NT2/D1 (cell line): ENCODE measurements around the gene XYLT2.

Experiments
- DNase-seq: peaks from one replicate; pipeline ENCODE4 v3.0.0-alpha.2; 2011; ENCODE audit warnings: low read depth, low spot score
- H3K27me3 ChIP-seq: 2 replicates; pipeline ENCODE4 v1.6.0; 2011; ENCODE audit warnings: mild to moderate bottlenecking; ENCODE audit not compliant: insufficient read length, insufficient read depth
- H3K36me3 ChIP-seq: 2 replicates; pipeline ENCODE4 v1.6.1; 2011; ENCODE audit warnings: mild to moderate bottlenecking, low read length, mixed read lengths; ENCODE audit not compliant: insufficient read depth, insufficient read length
- H3K4me1 ChIP-seq: 2 replicates; pipeline ENCODE4 v1.5.1; 2011; ENCODE audit not compliant: insufficient read depth, insufficient read length
- H3K4me3 ChIP-seq: 2 replicates; pipeline ENCODE4 v1.5.1; 2011; ENCODE audit warnings: low read depth; ENCODE audit not compliant: insufficient read length
- H3K9ac ChIP-seq: 2 replicates; pipeline ENCODE4 v1.6.0; 2011; ENCODE audit warnings: low read depth; ENCODE audit not compliant: insufficient read length
- H3K9me3 ChIP-seq: 2 replicates; pipeline ENCODE4 v1.5.1; 2011; ENCODE audit warnings: mild to moderate bottlenecking, low read length; ENCODE audit not compliant: insufficient read depth
- SUZ12 ChIP-seq: IDR thresholded peaks from 2 replicates; pipeline ENCODE4 v1.6.1; 2011; ENCODE audit not compliant: insufficient read length, insufficient read depth; ENCODE audit errors: extremely low read depth
- YY1 ChIP-seq: IDR thresholded peaks from 2 replicates; pipeline ENCODE4 v1.6.1; 2011; ENCODE audit not compliant: insufficient read length, insufficient read depth
- ZNF274 ChIP-seq: IDR thresholded peaks from 2 replicates; pipeline ENCODE4 v1.6.1; 2011; ENCODE audit warnings: mild to moderate bottlenecking, low read depth, low read length

XYLT2 gene

DNA sequence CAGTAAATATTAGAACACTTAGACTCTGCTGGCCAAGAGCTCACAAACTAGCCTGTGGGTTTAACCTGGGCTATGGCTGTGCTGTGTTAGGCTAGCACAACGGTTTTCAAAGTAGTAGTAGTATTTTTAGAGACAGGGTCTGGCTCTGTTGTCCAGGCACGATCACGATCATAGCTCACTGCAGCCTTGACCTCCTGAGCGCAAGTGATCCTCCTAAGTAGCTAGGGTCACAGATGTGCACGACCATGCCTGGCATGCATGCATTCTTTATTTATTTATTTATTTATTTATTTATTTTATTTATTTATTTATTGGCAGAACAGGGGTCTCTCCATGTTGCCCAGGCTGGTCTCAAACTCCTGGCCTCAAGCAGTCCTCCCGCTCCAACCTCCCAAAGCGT lies 16.7 kb downstream of the XYLT2 start:
- Histone ChIP-seq H3K27me3 (no peaks in the 10 kb centered on the region), H3K4me1 (peaks cover 17% of the 10 kb centered on the region), H3K36me3 (peaks cover 69% of the 10 kb centered on the region), H3K9ac (no peak overlapping the region), H3K4me3 (no peak overlapping the region), H3K9me3 (no peaks in the 10 kb centered on the region)
- TF ChIP-seq ZNF274 = no peak
- TF ChIP-seq SUZ12 = no peak
- TF ChIP-seq YY1 = no peak
- DNase-seq = no peak

DNA sequence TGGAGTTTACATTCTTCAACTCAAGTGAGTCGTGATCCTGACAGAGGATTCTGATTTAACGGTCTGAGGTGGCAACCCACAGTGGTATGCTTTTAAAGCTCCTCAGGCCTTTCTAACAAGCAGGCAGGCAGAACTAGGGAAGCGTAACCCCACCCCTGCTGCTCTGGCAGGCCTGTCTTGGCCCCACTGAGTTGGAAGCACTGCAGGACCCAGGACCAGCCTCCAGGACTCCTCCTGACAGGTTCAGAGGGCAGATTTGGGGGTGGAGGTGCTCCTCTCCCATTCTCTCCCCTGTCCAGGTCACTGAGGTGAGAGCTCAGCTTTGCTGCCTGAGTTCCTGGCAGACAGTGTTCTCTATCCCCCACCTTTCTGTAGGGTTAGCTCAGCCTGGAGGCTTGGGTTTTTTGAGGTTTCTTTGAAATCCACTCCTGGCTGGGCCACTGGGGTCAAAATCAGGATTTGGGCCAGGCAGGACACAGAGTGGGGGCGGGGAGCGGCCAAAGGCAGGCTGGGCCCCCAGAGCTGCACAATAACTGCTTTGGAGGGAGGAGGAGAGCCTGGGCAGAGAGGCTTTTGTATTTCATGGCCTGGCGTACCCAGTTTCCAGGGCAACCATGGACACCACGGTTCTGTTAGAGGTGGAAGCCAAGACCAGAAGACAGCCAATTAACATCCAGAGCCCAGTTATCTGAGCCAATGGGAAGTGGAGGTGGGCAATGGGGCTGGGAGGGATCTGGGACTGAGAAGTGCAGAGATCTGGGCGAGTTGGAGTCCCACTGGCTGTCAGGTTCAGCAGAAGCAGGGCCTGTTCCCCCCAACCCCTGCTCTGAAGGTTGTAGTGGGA lies 17.5 kb downstream of the XYLT2 start:
- Histone ChIP-seq H3K27me3 (no peaks in the 10 kb centered on the region), H3K4me1 (peaks cover 17% of the 10 kb centered on the region), H3K9ac (peak overlapping the region; percentile 23), H3K36me3 (peaks cover 69% of the 10 kb centered on the region), H3K4me3 (no peak overlapping the region), H3K9me3 (no peaks in the 10 kb centered on the region)
- TF ChIP-seq ZNF274 (no peak), YY1 (no peak), SUZ12 (no peak)
- peak; percentile 80 for DNase-seq

DNA sequence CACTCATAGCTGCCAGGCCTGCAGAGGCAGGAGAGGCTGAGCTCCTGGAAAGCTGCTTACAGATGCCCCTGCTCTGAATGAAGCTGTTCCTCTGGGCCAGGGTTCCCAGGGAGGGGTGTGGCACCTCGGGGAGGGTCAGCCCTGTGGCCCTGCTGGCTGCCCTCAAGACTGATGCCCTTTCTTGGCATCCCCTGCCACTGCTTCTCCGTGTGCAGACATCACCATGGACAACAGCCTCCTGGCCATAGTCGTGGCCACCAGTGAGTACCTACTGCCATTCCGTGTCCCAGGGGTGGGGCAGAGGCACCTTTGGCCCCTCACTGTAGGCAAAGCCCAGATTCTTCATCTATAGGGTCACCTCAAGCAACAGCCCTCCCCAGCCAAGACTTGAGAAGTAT lies 18.1 kb downstream of the XYLT2 start:
- Histone ChIP-seq H3K9me3 (no peaks in the 10 kb centered on the region), H3K4me3 (no peak overlapping the region), H3K27me3 (no peaks in the 10 kb centered on the region), H3K4me1 (peaks cover 17% of the 10 kb centered on the region), H3K36me3 (peaks cover 69% of the 10 kb centered on the region), H3K9ac (no peak overlapping the region)
- no peak for TF ChIP-seq SUZ12
- no peak for TF ChIP-seq ZNF274
- TF ChIP-seq YY1 = no peak
- no peak for DNase-seq

DNA sequence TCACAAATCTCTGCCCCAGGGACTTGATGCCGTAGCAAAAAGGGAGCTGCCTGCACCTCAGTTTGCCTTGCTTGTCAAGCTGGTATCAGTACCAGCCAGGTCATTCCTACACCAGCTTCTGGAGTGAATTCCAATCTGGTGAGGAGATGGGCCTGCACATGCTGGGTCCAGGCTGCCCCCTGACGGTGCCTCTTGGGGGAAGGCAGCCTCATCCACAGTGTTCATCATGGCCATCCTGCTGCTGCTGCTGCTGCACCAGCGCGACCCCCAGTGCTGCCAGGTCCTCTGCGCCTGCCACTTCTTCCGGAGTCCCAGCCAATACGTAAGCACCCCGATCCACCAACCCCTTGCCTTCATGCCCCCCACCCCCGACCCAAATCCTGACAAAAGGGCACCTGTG lies 18.8 kb downstream of the XYLT2 start:
- no peaks in the 10 kb centered on the region for H3K9me3 ChIP-seq
- peaks cover 69% of the 10 kb centered on the region for H3K36me3 ChIP-seq
- no peaks in the 10 kb centered on the region for H3K27me3 ChIP-seq
- no peak for TF ChIP-seq ZNF274
- no peak for TF ChIP-seq YY1
- TF ChIP-seq SUZ12 = no peak
- DNase-seq = no peak
- peaks cover 17% of the 10 kb centered on the region for H3K4me1 ChIP-seq
- H3K4me3 ChIP-seq = no peak overlapping the region
- H3K9ac ChIP-seq = peak overlapping the region; percentile 39

DNA sequence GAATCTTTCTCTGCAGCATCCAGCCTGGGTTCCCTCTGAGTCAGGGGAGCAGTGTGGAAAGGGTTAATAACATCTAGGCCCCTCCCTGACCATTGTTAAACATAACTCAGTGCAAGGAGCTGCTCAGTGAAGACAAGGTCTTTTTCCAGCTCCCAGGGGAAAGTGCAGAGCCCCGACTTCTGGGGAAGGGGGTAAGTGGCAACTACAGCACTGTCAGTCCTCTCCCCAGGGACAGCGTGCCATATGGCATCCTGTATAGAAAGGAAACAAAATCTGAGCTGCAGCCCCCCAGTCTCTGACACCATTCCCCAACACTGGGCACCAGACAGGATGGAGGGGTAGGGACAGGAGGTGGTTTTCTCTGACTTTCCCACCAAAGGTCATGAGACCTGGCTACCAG lies 19.2 kb downstream of the XYLT2 start:
- H3K4me1 ChIP-seq = peaks cover 17% of the 10 kb centered on the region
- no peak overlapping the region for H3K9ac ChIP-seq
- H3K4me3 ChIP-seq = no peak overlapping the region
- no peaks in the 10 kb centered on the region for H3K27me3 ChIP-seq
- peaks cover 69% of the 10 kb centered on the region for H3K36me3 ChIP-seq
- TF ChIP-seq YY1 (no peak), SUZ12 (no peak), ZNF274 (no peak)
- no peaks in the 10 kb centered on the region for H3K9me3 ChIP-seq
- no peak for DNase-seq

DNA sequence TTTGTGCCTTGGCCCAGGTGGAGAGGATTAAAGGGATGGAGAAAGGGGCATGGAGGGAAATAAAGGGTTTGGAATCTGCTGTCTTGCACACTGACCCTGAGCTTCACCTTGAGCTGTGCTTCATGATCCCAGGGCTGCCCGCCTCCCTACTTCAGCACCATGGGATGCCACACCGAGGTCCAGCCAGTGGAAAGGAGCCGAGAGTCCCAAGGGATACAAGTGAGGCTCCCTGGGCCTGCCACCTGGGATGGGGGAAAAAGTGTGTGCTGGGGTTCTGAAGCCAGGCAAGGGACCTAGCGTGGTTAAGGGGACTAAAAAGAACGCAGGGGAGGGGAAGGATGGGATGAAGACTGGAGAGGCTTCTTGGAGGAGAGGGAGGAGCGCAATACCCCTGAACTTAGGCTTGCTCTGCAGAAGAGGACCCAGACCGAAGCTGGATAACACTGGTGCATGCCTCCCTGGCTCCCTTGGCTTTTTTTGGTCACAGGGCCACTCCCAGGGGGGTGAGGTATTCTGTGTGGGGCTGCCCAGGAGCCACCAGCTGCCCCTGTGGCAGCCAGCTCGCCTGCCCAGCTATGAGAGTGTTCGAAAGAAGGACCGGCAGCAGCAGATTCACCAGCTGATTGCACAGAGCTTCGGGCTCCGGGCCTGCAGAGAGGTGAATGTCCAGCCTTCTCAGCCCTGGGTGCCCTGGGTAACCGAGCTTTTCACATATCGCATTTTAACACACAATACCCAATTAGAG lies 19.9 kb downstream of the XYLT2 start:
- no peak for TF ChIP-seq ZNF274
- no peak for TF ChIP-seq YY1
- TF ChIP-seq SUZ12 = no peak
- Histone ChIP-seq H3K27me3 (no peaks in the 10 kb centered on the region), H3K4me3 (no peak overlapping the region), H3K9me3 (no peaks in the 10 kb centered on the region), H3K9ac (no peak overlapping the region), H3K36me3 (peaks cover 71% of the 10 kb centered on the region), H3K4me1 (peaks cover 17% of the 10 kb centered on the region)
- no peak for DNase-seq

DNA sequence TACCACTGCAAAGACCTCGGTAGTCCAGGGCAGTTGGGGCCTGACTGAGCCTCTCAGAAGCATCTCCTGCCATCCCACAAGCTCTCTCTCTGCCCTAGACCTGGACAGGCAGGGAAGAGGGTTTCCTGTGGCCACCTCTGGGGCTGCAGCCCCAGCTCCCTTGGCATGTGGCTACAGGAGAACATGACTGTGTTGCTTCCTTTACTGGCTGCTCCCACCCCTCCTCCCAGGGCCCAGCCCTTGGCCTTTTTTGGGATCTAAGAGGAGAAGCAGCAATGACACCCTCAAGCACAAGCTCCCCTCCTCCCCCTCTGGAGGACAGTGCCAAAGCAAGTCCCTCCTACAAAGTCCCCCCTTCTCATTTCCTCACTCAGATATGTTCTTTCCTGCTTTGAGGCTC lies 21.5 kb downstream of the XYLT2 start:
- DNase-seq = no peak
- Histone ChIP-seq H3K9me3 (no peaks in the 10 kb centered on the region), H3K27me3 (no peaks in the 10 kb centered on the region), H3K9ac (no peak overlapping the region), H3K36me3 (peaks cover 74% of the 10 kb centered on the region), H3K4me3 (no peak overlapping the region), H3K4me1 (peaks cover 17% of the 10 kb centered on the region)
- no peak for TF ChIP-seq SUZ12
- no peak for TF ChIP-seq YY1
- TF ChIP-seq ZNF274 = no peak
